ENCODE data around the gene MEPCE.

DNA sequence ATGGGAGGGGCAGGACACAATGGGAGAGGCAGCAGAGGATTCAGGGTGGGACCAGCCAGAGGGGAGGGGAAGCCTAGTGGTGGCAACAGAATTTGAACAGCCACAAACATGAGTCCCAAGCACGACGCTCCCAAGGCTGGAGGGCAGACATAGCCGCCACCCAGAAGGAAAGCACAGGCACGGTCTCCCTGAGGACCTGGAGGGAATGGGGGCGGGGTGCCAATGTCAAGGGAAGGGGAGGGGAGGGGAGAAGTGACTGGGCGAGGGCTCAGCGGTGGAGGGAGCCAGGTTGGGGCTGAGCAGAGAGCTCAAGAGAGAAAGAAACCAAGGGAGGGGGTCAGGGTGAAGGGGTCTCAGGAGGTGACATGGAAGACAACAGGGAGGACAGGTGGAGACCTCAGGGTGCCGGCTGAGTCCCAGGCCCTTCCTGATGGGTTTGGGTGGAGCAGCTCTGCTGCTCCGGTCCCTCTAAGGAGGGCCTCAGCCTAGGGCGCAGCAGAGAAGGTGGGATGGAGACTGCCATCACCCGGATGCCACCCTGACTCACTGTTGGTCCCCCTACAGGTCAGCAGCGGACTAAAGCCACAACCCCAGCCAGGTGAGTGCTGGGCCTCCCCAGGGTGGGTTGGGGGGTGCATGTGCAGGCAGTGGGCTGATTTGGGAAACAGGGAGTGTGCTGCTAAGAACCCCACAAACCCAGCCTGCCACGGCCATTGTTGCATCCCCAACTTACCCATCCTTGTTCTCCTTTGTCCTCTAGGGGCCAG lies 32.1 kb upstream of the MEPCE start:
- no peak for TF ChIP-seq CTCF (IDR thresholded peaks at IDR 0.05; ENCODE audit: low read length)
- TF ChIP-seq EZH2phosphoT487 (IDR thresholded peaks at IDR 0.05; ENCODE audit: low read length), result no peak
- no peak for TF ChIP-seq EZH2 (optimal IDR thresholded peaks at IDR 0.05; ENCODE audit: low read depth, low read length)
